DMS 273 (cell line): ENCODE results near the gene DCX.
A peak's percentile ranks its signal among the peaks of the same experiment; 100 is the strongest.

ENCODE experiments used
- DNase-seq: peaks from one replicate; lab custom pipeline; 2025; ENCODE audit not compliant: unreplicated experiment; lab: John Stamatoyannopoulos, UW

Gene DCX

GRCh38 chrX:111411983-111412382 lies at the start of gene DCX:
Gene DCX (minus strand): TSS chrX:111412192. CDS start chrX:111410398, 1,794 bp downstream.
- DNase-seq = no peak

- no peak for DNase-seq
Observed at GRCh38 chrX:111460607-111461006, 48.6 kb upstream of the DCX start.

GRCh38 chrX:111447298-111447697 lies 35.3 kb upstream of the DCX start:
- DNase-seq = peak; percentile 77

GRCh38 chrX:111445485-111445884 lies 33.5 kb upstream of the DCX start:
- DNase-seq = peak; percentile 82

- peak; percentile 12 for DNase-seq
Observed at GRCh38 chrX:111444881-111445280, 32.9 kb upstream of the DCX start.

- no peak for DNase-seq
Observed at GRCh38 chrX:111443946-111444345, 32.0 kb upstream of the DCX start.

- DNase-seq = no peak
Observed at GRCh38 chrX:111442791-111443190, 30.8 kb upstream of the DCX start.

- DNase-seq = no peak
Observed at GRCh38 chrX:111435469-111435868, 23.5 kb upstream of the DCX start.

GRCh38 chrX:111431001-111431400 lies 19.0 kb upstream of the DCX start:
- DNase-seq = peak; percentile 4

- DNase-seq = no peak
Observed at GRCh38 chrX:111411557-111411956, 435 bp downstream of the DCX start.

GRCh38 chrX:111410590-111411078 lies 1.4 kb downstream of the DCX start:
- peak; percentile 12 for DNase-seq

- DNase-seq = no peak
Observed at GRCh38 chrX:111409326-111409725, 2.7 kb downstream of the DCX start.

- DNase-seq = no peak
Observed at GRCh38 chrX:111407948-111408347, 4.0 kb downstream of the DCX start.

- DNase-seq = no peak
Observed at GRCh38 chrX:111402344-111402743, 9.6 kb downstream of the DCX start.

- DNase-seq = no peak
Observed at GRCh38 chrX:111395149-111395548, 16.8 kb downstream of the DCX start.

GRCh38 chrX:111394569-111394968 lies 17.4 kb downstream of the DCX start:
- DNase-seq = no peak

- no peak for DNase-seq
Observed at GRCh38 chrX:111387470-111388070, 24.4 kb downstream of the DCX start.

GRCh38 chrX:111386615-111387233 lies 25.3 kb downstream of the DCX start:
- DNase-seq = no peak

GRCh38 chrX:111386077-111386476 lies 25.9 kb downstream of the DCX start:
- no peak for DNase-seq

- DNase-seq = no peak
Observed at GRCh38 chrX:111382277-111382676, 29.7 kb downstream of the DCX start.

- peak; percentile 21 for DNase-seq
Observed at GRCh38 chrX:111376897-111377578, 35.0 kb downstream of the DCX start.

- no peak for DNase-seq
Observed at GRCh38 chrX:111376486-111376885, 35.5 kb downstream of the DCX start.
